Measurements from ENCODE around the gene ATP8A2.
"Not testable (repeated sequence)": the region's sequence is repeated elsewhere in the genome, so short reads cannot be mapped to it uniquely, and the experiment has no call there.

ATP8A2 gene

GRCh38 chr13:25371875-25372283 lies at the start of gene ATP8A2:
Gene ATP8A2 (plus strand): TSS chr13:25371974. CDS start chr13:25372213, 239 bp downstream.
- no peak for DNase-seq

GRCh38 chr13:25324100-25324499 lies 47.7 kb upstream of the ATP8A2 start:
- DNase-seq: no peak

GRCh38 chr13:25329706-25330105 lies 42.1 kb upstream of the ATP8A2 start:
- no peak for DNase-seq

GRCh38 chr13:25330541-25330940 lies 41.2 kb upstream of the ATP8A2 start:
- DNase-seq: no peak

GRCh38 chr13:25335856-25336255 lies 35.9 kb upstream of the ATP8A2 start:
- DNase-seq: no peak

GRCh38 chr13:25345576-25345975 lies 26.2 kb upstream of the ATP8A2 start:
- no peak for DNase-seq

GRCh38 chr13:25347151-25347550 lies 24.6 kb upstream of the ATP8A2 start:
- DNase-seq: no peak

- no peak for DNase-seq
Observed at GRCh38 chr13:25351404-25351803, 20.4 kb upstream of the ATP8A2 start.

- DNase-seq: no peak
Observed at GRCh38 chr13:25352230-25352629, 19.5 kb upstream of the ATP8A2 start.

GRCh38 chr13:25352806-25353205 lies 19.0 kb upstream of the ATP8A2 start:
- DNase-seq: no peak

- no peak for DNase-seq
Observed at GRCh38 chr13:25353344-25353743, 18.4 kb upstream of the ATP8A2 start.

- DNase-seq: no peak
Observed at GRCh38 chr13:25354377-25354776, 17.4 kb upstream of the ATP8A2 start.

GRCh38 chr13:25360443-25360842 lies 11.3 kb upstream of the ATP8A2 start:
- DNase-seq: not testable (repeated sequence)

GRCh38 chr13:25365720-25366235 lies 6.0 kb upstream of the ATP8A2 start:
- no peak for DNase-seq

- no peak for DNase-seq
Observed at GRCh38 chr13:25371158-25371874, 458 bp upstream of the ATP8A2 start.

GRCh38 chr13:25372284-25373081 lies 709 bp downstream of the ATP8A2 start:
- DNase-seq: no peak

GRCh38 chr13:25375727-25376358 lies 4.1 kb downstream of the ATP8A2 start:
- no peak for DNase-seq

- DNase-seq: no peak
Observed at GRCh38 chr13:25377244-25377962, 5.6 kb downstream of the ATP8A2 start.

- DNase-seq: no peak
Observed at GRCh38 chr13:25378528-25378927, 6.8 kb downstream of the ATP8A2 start.

- DNase-seq: no peak
Observed at GRCh38 chr13:25379011-25379410, 7.2 kb downstream of the ATP8A2 start.

- DNase-seq: no peak
Observed at GRCh38 chr13:25380082-25380481, 8.3 kb downstream of the ATP8A2 start.

GRCh38 chr13:25380741-25381324 lies 9.1 kb downstream of the ATP8A2 start:
- no peak for DNase-seq
